GM19452 (cell line): ENCODE data around the gene CPEB4.

Experiments
- ATAC-seq: cut with Tn5 transposase; IDR thresholded peaks from one replicate; pipeline ENCODE4 v1.9.1; 2021; ENCODE audit not compliant: unreplicated experiment

Gene CPEB4

DNA sequence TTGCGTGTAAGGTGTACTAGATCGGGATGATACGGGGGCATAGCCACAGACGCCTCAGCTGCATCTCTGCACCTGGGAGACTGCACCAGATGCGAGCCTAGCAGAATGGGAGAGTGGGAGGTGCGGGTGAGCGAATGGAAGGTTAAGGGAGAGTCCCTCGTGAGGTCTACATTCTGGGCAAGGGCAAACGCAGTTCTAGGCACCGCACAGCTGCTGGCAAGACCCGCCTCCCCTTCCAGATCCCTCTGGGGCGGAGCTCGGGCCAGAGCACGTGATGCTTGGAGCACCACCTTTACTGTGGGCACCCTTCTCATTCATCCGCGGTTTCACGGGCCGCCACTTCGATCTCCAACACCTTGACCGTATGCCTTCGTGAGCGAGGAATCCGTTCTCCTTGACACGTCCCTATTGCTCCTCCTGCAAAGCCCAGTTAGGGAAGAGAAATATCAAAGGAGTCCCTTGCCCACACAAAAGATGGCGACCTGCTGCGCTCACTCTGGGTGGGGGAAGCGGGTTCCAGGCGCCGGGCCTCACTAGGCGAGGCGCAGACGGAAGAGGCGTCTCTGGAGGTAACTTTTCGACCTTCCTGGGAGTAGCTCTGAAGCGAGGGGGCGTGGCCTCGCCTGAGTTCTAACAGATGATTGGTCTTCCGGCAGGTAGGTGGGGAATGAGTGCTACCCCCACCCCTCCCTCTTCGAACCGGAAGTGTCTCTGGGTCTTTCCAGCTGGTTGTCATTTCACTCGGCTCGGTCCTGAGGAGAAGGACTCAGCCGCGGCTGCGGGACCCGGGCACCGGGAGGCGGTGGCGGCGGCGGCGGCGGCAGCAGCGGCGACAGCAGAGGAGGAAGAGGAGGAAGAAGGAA, at the start of gene CPEB4:
TSS of gene CPEB4 (plus strand) at position 740 of the 863 bp plus-strand sequence. CDS start 1,385 bp downstream, outside the sequence.
- peak; percentile 93 for ATAC-seq

DNA sequence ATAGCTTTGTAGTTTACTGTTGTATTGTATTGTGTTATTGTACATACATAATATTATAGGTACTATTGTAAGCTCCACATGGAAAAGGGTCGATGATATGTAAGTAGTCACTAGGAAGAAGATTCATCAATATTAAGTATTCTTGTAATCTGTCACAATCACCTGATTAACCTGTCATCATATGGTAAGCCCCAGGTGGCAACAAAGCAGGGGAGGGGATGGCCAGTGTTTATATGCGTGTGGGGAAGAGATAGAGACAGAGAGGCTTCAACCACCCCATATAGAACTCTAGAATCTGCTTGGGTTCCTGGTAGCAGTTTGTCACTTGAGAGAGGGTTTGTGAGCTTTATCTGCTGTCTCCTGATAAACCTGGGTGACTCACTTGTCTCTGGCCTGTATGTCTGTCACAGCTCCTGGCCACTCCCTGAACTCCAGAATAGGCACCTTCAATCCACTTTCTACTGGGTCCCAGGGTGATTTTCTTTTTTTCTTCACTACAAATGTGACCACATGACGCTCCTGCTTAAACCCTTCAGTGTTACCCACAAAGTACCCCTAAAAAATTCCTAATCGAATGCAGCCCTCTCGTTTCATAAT, 48.9 kb upstream of the CPEB4 start:
- no peak for ATAC-seq

DNA sequence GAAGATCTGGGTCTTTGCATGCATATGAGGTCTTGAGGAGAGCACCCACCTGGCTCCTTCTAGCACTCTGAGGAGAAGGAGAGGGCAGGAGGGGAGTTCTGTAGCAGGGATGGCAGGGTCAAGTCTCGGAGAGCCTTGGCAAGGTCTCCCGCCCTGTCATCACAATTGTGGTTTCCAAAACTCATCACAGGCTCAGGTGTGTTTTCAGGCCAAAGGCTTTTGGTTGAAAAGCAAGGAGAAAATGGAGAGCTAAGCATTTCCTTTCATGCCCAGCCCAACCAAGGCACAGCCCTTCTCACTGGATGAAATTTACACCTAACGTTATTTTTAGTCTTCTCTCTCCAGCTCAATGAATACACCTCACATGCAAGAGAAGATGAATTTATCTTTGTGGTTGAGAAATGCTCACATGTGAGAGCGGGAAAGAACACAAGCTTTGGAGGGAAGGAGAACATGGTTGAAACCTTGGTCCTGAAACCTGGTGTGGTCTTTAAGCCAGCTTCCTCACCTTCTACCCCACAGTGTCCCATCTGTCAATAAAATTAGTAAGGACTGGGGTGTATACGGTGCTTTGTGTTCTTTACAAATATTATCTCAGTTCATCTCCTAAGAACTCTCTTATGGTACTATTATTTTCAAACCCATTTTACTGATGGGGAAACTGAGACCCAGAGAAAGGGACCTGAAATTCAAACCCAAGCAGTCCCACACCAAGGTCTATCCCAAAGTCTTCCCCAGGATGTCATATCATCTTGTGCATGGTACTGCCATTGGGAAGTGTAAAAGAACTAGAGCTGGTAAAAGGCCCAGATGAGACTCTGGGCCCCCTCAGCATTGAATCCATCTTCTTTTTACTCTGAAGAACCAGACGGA, 47.8 kb upstream of the CPEB4 start:
- no peak for ATAC-seq

DNA sequence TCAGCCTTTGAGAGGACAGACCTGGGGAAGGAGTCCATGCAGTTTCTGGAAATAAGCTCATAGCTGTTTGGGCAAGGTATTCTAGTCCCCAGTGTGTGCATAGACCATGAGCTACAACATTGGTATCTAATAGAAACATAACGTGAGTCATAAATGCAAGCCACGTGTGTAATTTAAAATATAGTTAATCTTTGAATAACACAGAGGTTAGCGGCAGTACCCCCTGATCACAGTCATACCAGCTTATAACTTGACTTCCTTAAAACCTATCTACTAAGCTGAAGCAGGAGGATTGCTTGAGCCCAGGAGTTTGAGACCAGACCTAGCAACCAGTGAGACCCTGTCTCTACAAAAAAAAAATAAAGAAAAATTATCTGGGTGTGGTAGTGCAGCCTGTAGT, 46.4 kb upstream of the CPEB4 start:
- no peak for ATAC-seq

DNA sequence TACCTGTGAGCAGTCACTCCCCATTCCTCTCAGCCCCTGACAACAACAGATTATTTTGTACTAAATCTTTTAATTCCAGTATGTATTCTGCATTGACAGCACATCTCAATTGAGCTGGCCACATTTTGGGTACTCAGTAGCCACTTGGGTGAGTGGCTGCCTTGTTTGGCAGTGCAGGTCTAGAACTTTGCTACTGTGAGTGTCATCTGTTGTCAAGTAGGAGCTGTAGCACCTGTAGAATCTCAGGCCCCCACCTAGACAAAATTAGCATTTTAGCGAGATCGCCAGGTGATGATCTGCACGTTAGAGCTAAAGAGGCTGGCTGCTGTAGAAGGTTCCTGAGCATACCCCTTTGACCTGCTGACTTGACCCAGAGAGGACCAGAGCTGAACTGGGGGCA, 44.4 kb upstream of the CPEB4 start:
- ATAC-seq: no peak

DNA sequence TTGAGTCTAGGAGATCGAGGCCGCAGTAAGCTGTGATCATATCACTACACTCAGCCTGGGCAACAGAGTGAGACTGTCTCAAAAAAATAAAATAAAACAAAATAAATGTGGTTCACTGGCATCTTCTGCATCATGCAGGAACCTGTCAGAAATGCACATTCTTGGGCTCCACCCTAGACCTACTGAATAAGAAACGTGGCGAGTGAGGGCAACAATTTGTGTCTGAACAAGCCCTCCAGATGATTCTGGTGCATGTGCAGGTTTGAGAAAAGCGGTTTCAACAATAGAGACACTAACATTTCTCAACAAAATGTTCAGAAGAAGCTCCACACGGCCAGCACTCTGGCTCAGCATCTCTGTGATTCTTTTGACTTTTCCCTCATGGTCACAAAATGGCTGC, 42.8 kb upstream of the CPEB4 start:
- ATAC-seq: no peak

DNA sequence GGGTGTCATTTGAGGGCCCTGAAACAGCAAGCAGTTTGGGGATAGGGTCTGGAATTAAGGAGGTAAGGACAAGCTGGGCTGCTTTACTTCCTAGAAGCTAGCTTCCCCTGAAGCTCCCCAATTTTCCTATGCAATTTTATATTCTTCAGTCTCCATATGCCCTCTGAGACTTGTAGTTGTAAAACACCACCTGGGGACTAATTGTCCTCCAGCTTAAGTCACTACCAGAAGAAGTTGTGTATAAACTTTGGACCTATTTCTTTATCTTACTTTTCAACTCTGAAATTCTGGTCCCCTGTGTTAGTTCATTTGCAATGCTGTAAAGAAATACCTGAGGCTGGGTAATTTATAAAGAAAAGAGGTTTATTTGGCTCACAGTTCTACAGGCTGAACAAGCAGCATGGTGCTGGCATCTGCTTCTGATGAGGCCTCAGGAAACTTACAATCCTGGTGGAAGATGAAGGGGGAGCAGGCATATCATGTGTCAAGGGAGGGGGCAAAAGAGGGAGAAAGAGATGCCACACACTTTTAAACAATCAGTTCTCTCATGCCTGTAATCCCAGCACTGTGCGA, 41.1 kb upstream of the CPEB4 start:
- no peak for ATAC-seq

DNA sequence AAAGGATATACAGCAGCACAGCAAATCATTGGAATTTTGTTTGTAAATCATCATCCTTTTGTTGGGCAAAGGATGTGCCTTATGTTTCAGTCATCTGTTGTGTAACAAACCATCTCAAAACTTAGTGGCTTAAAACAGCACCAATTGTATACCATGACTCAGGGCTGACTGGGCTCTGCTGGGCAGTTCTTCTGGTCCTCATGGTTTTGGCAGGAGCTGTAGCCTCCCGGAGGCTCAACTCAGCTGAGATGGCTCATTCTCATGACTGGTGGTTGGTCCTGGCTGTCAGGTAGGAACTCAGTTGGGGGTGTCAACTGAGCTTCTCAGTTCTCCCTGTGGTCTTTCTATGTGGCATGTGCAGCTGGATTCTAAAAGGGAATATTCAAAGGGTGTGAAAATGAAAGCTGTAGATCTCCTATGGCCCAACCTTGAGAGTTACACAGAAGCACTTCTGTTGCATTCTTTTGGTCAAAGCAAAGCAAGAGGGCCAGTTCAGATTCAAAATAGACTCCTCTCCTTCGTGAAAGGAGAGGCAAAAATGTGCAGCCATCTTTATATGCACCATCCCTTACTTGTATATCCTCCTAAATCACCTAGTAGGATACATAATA, 39.1 kb upstream of the CPEB4 start:
- ATAC-seq: no peak

DNA sequence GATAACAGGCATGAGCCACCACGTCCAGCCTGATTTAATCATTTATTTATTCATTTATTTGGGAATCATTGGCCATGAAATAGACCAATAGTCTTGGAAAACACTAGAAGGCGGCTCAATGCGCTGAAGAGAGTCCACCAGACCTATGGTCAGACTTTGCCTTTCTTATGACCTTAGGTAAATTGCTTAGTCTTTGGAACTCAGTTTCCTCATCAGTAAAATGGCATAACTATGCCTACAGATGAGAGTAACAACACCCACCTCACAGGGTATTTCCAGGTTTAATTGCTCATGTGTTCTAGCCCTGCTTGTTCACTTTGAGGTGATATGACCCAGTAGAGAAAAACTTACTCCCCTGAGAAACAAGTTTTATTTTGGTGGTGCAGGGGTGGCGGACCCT, 38.2 kb upstream of the CPEB4 start:
- ATAC-seq: no peak

DNA sequence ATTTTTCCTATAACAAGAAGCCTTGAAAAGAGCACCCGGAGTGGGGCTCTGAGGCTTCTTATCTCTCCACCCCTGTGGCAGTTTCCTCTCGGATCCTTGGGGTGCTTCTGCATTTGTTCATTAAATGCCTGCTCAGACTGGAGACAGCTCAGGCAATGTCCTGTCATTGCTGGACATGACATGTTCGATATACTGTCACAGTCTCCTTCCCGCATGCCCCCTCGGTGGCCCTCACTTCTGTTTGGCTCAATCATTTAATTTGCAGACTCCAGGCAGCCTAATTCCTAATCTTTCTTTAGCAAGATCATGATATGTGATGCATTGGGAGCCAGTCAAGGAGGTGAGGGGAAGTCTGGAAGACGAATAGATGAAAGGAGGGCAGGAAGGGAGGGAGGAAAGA, 37.5 kb upstream of the CPEB4 start:
- ATAC-seq: no peak

DNA sequence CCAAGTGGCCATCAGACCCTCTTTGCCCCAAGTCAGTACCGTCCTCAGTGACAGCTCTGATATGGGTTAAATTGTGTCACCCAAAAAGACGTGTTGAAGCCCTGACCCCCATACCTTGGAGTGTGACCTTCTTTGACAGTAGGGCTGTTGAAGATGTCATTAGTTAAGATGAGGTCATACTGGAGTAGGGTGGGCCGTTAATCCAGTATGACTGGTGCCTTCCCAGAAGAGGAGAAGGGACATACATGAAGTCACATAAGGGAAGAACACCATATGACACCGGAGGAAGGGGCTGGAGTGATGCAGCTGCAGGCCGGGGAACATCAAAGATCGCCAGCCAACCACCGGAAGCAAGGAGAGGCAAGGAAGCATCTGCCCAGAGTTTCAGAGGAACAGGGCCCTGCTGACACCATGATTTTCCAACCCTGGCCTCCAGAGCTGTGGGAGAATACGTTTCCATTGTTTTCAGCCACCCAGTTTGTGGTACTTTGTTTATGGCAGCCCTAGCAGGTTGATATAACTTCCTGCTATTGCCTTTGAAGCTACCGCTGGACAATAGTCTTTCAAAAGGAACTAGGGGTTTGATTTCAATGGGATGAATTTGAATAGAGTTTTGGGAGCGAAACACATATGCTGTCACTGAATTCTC, 36.4 kb upstream of the CPEB4 start:
- ATAC-seq: no peak

DNA sequence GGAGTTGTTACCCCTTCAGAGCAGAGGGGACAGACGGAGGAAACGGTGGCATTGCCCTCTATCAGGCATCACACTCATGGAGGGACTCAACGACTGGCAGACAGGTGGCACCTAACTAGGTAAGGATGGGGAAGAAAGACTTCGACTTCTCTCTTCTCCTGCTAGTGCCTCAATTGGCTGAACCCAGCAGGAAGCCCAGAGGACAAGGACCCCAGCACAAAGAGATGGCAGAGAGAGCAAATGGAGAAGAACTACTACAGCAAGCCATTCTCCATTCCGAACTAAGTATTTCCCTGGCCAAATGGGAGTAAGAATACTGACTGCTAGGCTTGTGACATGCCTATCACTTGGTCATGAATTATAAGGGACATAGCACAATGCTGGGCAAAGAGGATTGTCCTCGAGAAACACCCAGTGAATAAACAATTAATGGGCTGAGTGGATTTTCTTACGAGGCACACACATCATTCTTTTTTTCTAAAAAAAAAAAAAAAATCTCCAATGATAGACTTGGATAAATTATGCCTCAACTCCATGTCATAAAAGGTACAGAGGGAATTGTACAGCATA, 35.3 kb upstream of the CPEB4 start:
- ATAC-seq: no peak

DNA sequence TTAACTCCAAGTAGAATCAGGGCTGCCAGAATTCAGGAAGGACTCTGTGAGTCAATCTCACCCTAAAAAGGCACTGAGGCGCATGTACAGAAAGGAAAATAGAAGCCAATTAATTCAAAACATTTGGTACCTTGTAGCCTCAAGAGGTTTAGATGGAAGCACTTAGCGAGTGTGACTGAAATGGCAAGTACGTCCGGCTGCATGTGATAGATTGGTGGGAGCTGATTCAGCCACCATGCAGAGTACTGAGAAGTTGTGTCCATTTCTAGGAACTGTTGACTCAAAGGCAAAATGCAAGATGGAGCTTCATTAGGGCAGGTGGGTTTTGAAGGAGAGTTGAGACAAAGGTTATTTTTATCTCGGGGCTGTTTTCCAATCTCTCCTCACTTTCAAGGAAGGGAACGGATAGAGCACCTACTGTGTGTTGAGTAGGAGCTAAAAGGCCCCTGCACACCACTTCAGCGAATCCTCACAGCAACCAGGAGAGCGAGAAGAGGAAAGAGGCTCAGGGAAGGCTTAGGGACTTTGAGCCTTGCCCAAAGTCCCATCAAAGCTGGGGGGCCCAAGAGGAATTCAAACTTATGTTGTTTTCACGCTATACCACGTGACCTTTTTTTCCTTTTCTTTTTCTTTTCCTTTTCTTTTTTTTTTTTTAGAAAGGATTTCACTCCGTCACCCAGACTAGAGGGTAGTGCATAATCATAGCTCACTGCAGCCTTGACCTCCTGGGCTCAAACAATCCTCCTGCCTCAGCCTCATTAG, 34.6 kb upstream of the CPEB4 start:
- ATAC-seq: no peak

DNA sequence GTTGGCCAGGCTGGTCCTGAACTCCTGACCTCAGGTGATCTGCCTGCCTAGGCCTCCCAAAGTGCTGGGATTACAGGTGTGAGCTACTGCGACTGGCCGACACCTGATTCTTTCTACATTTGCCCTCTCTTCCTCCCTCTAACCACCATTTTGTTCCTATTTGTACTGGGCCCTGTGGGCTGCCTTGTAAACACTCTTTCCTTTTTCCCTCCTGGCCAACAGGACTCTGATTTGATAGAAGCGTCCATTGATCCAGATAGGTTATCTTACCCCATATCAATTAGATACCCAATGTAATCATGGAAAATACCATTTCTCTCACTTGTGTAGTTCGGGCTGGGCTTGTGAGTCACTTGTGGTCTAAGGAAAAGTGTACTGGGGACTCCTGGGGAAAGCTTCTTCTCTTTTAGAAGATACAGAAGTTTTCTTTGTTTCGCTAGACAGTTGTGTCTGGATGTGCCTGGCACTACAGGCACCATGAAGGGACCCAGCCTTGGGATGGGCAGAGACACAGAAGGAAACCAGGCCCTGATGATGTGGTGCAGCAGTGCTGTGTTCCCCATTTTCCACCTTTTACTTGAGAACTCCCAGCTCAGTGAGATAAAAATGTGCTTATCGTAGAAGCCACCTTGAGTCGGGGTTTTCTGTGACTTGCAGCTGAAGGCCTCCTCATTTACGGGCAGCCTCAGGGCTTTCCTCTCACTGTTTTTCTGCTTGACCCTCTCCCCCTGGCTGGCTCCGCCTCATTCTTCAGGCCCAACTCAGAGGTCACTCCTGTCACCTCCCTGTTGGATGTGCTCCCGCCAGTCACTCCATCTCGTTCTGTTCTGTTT, 32.8 kb upstream of the CPEB4 start:
- no peak for ATAC-seq

DNA sequence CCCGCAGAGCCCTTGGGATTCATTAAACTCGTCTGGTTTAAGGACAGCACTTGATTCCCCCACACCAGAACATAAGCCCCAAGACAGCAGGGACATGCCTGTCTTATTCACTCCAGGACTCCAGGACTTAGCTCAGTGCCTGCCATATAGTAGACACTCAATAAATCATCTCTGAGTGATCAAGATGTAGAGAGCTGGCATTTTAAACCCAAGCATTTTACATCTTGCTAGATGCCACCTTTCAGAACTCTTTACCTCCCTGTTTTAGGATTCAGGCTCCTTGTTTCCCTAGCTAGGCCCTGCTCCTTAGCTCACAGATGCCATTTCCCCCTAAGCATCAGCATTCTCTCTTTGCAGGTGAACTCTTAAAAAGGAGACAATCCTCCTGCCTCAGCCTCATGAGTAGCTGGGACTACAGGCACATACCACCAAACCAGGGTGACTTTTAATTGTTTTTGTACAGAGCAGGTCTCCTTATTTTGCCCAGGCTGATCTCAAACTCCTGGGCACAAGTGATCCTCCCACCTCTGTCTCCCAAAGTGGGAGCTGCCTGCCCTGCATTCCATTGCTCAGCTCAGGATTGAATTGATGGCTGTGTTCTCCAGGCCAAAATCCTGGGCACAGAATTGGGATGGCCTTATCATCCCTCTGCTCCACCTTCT, 32.0 kb upstream of the CPEB4 start:
- no peak for ATAC-seq

DNA sequence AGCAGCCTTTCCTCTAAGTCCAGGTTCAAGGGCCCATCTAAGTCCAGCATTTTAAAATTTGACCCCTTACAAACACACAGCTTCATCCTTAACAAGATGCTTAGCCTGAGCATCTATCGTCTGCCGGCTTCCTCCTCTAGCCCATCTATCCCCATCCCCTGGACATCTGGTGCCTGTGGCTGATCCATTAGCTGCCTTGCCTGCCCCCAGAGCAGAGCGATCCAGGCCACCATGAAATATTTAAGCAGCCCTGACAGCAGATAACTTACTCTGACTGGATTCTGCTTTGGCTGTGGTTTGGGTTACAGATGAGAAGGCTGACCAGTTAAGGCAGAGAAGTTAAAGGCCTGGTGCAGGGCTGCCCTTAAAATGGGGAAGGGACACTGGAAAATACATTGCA, 30.9 kb upstream of the CPEB4 start:
- no peak for ATAC-seq

DNA sequence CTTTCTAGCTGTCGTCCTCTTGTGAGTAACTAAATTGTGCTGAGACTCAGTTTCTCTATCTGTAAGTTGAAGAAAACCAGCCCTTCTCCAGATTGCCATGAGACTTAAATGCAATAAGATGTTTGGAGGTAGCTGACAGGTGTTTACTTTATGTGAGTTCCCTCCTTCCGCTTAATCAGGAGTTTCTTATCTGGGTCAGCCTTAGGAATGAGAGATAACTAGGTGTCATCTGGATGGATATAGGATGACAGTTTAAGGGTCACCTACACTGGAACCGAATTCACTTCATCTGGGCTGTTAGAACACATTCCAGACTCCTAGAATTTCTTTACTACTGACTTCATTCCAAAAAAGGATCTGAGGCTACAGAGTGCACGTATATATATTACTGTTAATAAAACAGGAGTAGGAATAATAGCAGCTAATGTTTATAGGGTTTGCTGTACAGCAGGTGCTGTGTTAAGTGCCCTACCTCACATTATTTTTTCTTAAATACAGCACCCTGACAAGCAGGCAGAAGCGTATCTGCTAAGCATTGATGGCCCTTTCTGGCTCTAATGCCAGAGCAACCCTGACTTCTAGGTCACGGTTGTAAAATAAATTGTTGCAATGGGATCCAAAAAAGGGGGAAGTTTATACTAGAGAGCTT, 30.0 kb upstream of the CPEB4 start:
- ATAC-seq: no peak
